Prostate gland (tissue), 2 donors: ENCODE measurements around the gene PMPCA. TPM values are rescaled to one million over a fixed set of nuclear protein-coding genes. Genes with fewer than 3 reads are reported as not detected.

Source experiments
- DNase-seq: peaks from one replicate; pipeline ENCODE4 v3.0.0-alpha.2; 2019; ENCODE audit warnings: low spot score
- H3K27ac ChIP-seq, 2 donors: fragments of 200-600 bp; sonication (generic); 2 replicates each; pipeline ENCODE4 v1.5.1; 2017 to 2019
- H3K27me3 ChIP-seq: fragments of 200-600 bp; sonication (generic); replicated peaks from 2 replicates; pipeline ENCODE4 v1.5.1; 2019; ENCODE audit not compliant: insufficient read depth
- H3K36me3 ChIP-seq, 2 donors: fragments of 200-600 bp; sonication (generic); 1 replicate in 1 of 2; 2 replicates in 1 of 2; pipeline versions ENCODE4 v1.5.1 to v1.8.1; 2017 to 2019
- H3K4me1 ChIP-seq: fragments of 200-600 bp; sonication (generic); replicated peaks from 2 replicates; pipeline ENCODE4 v1.5.1; 2019
- H3K4me3 ChIP-seq, 2 donors: fragments of 200-600 bp; sonication (generic); 2 replicates each; pipeline ENCODE4 v1.5.1; 2017 to 2019
- H3K9me3 ChIP-seq: fragments of 200-600 bp; sonication (generic); 2 replicates; pipeline ENCODE4 v1.5.1; 2017
- POLR2A ChIP-seq: fragments of 450-650 bp; IDR thresholded peaks from one replicate; pipeline ENCODE4 v1.6.1; 2016; ENCODE audit warnings: antibody characterized with exemption, mild to moderate bottlenecking
- POLR2AphosphoS5 ChIP-seq: sonication (generic); formaldehyde crosslinking; IDR thresholded peaks from one replicate; pipeline ENCODE4 v1.6.1; 2017; ENCODE audit warnings: antibody characterized with exemption
- WGBS: methylation state at CpG from one replicate; pipeline ENCODE4 v1.1.5; 2018; 5-methylcytosine and 5-hydroxymethylcytosine counted together
- intact Hi-C: fragments of 100-400 bp; cut with DNase I; formaldehyde crosslinking; loops from one replicate; pipeline ENCODE4 v1.14.2; 2022
- total RNA-seq, 2 donors: library from RNA; depleted of rRNA; stranded (reverse); fragments of >200 nt; gene quantifications; one replicate each; pipeline ENCODE4 v1.1.0, GENCODE V29; 2016
- TF ChIP-seq, protein P1 (sequence below), 4 experiments: fragments of 200-600 bp in 2 of 4; fragments of 450-650 bp in 2 of 4; sonication (generic) in 2 of 4; IDR thresholded peaks; 1 replicate in 3 of 4; 2 replicates in 1 of 4; pipeline ENCODE4 v1.5.1; 2016 to 2019; ENCODE audit warnings: antibody characterized with exemption in 4 of 4, mild to moderate bottlenecking in 2 of 4, moderate library complexity in 2 of 4

PMPCA gene
- total RNA-seq, 2 donors from 2014 or later, result 29.2 to 58.7 TPM

DNA sequence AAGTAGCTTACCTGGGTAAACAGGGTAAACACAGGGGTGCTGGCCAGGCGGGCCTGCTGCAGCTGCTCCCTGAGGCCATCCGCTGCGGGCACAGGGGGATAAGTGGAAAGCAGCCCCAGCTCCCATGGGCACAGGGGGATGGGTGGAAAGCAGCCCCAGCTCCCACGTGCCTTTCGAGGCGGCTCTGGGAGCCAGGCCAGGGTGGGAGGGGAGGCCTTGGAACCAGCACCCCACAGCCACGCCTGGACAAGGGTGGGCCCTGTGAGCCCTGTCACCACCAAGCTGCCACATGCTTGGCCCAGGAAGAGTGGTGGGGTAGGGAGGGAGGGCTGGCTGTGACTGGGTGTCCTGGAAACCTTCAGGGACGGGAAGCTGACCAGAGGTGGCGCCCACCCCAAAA is 29.1 kb upstream of the PMPCA start:
- WGBS, result 80% methylated on average over 9 of the region's 9 CpGs
- Histone ChIP-seq H3K27me3 (no peaks in the 10 kb centered on the region), H3K4me1 (no peaks in the 10 kb centered on the region), H3K9me3 (no peaks in the 10 kb centered on the region), H3K27ac (no peak overlapping the region), H3K36me3 (no peaks in the 10 kb centered on the region), H3K4me3 (no peak overlapping the region)
- intact Hi-C loops, result no loop called here
- TF ChIP-seq, protein P1, sequence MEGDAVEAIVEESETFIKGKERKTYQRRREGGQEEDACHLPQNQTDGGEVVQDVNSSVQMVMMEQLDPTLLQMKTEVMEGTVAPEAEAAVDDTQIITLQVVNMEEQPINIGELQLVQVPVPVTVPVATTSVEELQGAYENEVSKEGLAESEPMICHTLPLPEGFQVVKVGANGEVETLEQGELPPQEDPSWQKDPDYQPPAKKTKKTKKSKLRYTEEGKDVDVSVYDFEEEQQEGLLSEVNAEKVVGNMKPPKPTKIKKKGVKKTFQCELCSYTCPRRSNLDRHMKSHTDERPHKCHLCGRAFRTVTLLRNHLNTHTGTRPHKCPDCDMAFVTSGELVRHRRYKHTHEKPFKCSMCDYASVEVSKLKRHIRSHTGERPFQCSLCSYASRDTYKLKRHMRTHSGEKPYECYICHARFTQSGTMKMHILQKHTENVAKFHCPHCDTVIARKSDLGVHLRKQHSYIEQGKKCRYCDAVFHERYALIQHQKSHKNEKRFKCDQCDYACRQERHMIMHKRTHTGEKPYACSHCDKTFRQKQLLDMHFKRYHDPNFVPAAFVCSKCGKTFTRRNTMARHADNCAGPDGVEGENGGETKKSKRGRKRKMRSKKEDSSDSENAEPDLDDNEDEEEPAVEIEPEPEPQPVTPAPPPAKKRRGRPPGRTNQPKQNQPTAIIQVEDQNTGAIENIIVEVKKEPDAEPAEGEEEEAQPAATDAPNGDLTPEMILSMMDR (IDR thresholded peaks at IDR 0.05), result no peak
- no peak for TF ChIP-seq POLR2A
- no peak for TF ChIP-seq POLR2AphosphoS5
- DNase-seq, result no peak

- Histone ChIP-seq H3K27ac (no peak overlapping the region), H3K4me3 (no peak overlapping the region), H3K4me1 (no peaks in the 10 kb centered on the region), H3K36me3 (no peaks in the 10 kb centered on the region), H3K27me3 (no peaks in the 10 kb centered on the region), H3K9me3 (no peaks in the 10 kb centered on the region)
- no peak for TF ChIP-seq POLR2A
- TF ChIP-seq, protein P1 (IDR thresholded peaks at IDR 0.05), result no peak
- TF ChIP-seq POLR2AphosphoS5, result no peak
- intact Hi-C loops, result no loop called here
- 92% methylated on average over 22 of the region's 25 CpGs for WGBS
- DNase-seq, result no peak
These were observed 28.4 kb upstream of the PMPCA start for GRCh38 chr9:136381966-136382513.

DNA sequence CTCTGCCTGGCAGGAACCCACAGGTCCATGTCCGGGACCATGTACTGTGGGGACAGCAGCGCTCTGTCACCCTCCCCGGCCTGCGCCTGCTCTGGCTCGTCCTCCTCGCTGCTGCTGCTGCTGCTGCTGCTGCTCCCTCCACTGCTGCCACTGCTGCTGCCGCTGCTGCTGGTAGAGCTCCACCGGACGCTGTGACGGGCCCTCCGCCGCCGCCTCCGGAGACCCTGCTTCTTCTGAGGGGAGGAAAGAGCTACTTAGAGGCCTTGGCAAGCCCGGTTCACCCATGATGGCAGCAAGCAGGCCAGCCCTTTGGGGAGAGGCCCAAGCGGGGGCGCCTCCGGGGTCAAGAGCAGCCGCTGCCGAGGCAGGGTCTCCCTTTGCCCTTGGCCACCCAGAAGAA is 27.0 kb upstream of the PMPCA start:
- Histone ChIP-seq H3K4me3 (no peak overlapping the region), H3K36me3 (no peaks in the 10 kb centered on the region), H3K4me1 (no peaks in the 10 kb centered on the region), H3K27ac (no peak overlapping the region), H3K9me3 (no peaks in the 10 kb centered on the region), H3K27me3 (no peaks in the 10 kb centered on the region)
- TF ChIP-seq, protein P1 (IDR thresholded peaks at IDR 0.05), result no peak
- intact Hi-C loops, result no loop called here
- DNase-seq, result no peak
- WGBS, result 94% methylated on average over 17 of the region's 20 CpGs

DNA sequence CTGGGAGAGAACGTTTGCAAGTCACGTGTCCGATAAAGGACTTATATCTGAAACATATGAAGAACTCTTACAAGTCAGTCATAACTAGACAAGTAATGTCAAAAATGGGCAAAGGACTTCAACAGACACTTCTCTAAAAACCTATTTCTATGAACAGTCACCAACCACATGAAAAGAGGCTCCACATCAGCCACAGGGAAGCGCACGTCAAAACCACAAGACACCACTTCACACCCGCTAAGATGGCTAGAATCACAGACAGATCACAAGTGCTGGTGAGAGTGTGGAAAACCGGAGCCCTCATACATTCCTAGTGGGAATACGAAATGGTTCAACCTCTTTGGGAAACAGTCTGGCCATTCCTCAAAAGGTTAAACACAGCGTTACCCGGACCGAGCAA is 25.4 kb upstream of the PMPCA start:
- Histone ChIP-seq H3K9me3 (no peaks in the 10 kb centered on the region), H3K4me1 (no peaks in the 10 kb centered on the region), H3K36me3 (no peaks in the 10 kb centered on the region), H3K27ac (no peak overlapping the region), H3K4me3 (no peak overlapping the region), H3K27me3 (no peaks in the 10 kb centered on the region)
- intact Hi-C loops, result no loop called here
- TF ChIP-seq, protein P1 (IDR thresholded peaks at IDR 0.05), result no peak
- TF ChIP-seq POLR2A (no peak), POLR2AphosphoS5 (no peak)
- WGBS, result 92% methylated on average over 11 of the region's 11 CpGs
- no peak for DNase-seq

DNA sequence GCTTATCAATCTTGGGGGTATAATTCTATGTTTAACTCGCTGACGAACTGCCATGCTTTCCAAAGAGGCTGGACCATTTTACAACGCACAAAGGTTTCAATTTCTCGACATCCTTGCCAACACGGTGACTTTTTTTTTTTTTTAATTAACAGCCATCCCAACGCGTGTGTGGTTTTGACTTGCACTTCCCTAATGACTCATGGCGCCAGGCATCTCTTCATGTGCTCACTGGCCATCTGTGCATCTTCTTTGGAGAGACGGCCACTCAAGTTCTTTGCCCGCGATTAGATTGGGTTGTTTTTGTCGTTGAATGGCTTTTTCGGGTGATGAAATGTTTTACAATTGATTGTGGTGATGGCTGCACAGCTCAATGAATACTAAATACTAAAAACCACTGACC is 24.4 kb upstream of the PMPCA start:
- Histone ChIP-seq H3K27ac (no peak overlapping the region), H3K4me3 (no peak overlapping the region), H3K36me3 (no peaks in the 10 kb centered on the region), H3K27me3 (no peaks in the 10 kb centered on the region), H3K9me3 (no peaks in the 10 kb centered on the region), H3K4me1 (no peaks in the 10 kb centered on the region)
- no peak for DNase-seq
- TF ChIP-seq POLR2AphosphoS5 (no peak), POLR2A (no peak)
- TF ChIP-seq, protein P1 (IDR thresholded peaks at IDR 0.05), result no peak
- intact Hi-C loops, result no loop called here
- 87% methylated on average over 13 of the region's 13 CpGs for WGBS
